ENCODE measurements around the gene PFN4.

GRCh38 chr2:24104110-24104650 lies 19.0 kb downstream of the PFN4 start:
- no peak for TF ChIP-seq CTCF (IDR thresholded peaks at IDR 0.05)
- TF ChIP-seq POLR2A (IDR thresholded peaks at IDR 0.05) = no peak

Measured in Peyer's patch (tissue), 4 donors.